HepG2 (cell line): ENCODE results near the gene SPAG8. TPM values are rescaled to one million over a fixed set of nuclear protein-coding genes. Genes with fewer than 3 reads are reported as not detected.
A peak's percentile ranks its signal among the peaks of the same experiment; 100 is the strongest.

Source experiments
- CEBPZ ChIP-seq: IDR thresholded peaks from 2 replicates; pipeline ENCODE4 v1.6.1; 2012; ENCODE audit warnings: low read length, improper control_type of control experiment
- E2F2 ChIP-seq: sonication (generic); formaldehyde crosslinking; IDR thresholded peaks from 2 replicates; pipeline ENCODE4 v1.4.0; 2020; ENCODE audit warnings: missing genetic modification reagents, borderline replicate concordance
- GLI4 ChIP-seq: sonication (generic); formaldehyde crosslinking; IDR thresholded peaks from 2 replicates; pipeline ENCODE4 v1.5.1; 2020; ENCODE audit warnings: missing genetic modification reagents, mild to moderate bottlenecking, moderate library complexity, borderline replicate concordance
- GRHL1 ChIP-seq: sonication (generic); formaldehyde crosslinking; conservative IDR thresholded peaks from 2 replicates; pipeline ENCODE4 v1.8.0; 2022; ENCODE audit warnings: missing genetic modification reagents
- SETDB1 ChIP-seq: sonication (generic); formaldehyde crosslinking; IDR thresholded peaks from 2 replicates; pipeline ENCODE4 v1.5.1; 2020; ENCODE audit warnings: missing genetic modification reagents, mild to moderate bottlenecking, borderline replicate concordance
- SP5 ChIP-seq: IDR thresholded peaks from 2 replicates; pipeline ENCODE4 v1.6.1; 2016; ENCODE audit warnings: low read depth, borderline replicate concordance
- TOPORS ChIP-seq: sonication (generic); formaldehyde crosslinking; IDR thresholded peaks from 2 replicates; pipeline ENCODE4 v1.8.0; 2023; ENCODE audit warnings: mild to moderate bottlenecking, missing genetic modification reagents
- ZNF274 ChIP-seq: sonication (generic); formaldehyde crosslinking; IDR thresholded peaks from 2 replicates; pipeline ENCODE4 v1.5.1; 2020; ENCODE audit warnings: mild to moderate bottlenecking, missing genetic modification reagents
- ZNF441 ChIP-seq: sonication (generic); formaldehyde crosslinking; IDR thresholded peaks from 2 replicates; pipeline ENCODE4 v1.7.0; 2021; ENCODE audit warnings: missing genetic modification reagents, borderline replicate concordance
- ZNF761 ChIP-seq: sonication (generic); formaldehyde crosslinking; conservative IDR thresholded peaks from 2 replicates; pipeline ENCODE4 v1.4.0; 2020; ENCODE audit warnings: mild to moderate bottlenecking, missing genetic modification reagents
- polyA plus RNA-seq, 8 experiments: library from polyadenylated mRNA; depleted of rRNA in 3 of 8; stranded (reverse) in 7 of 8; unstranded in 1 of 8; fragments of >200 nt; fragmentation: Illumina TruSeq in 4 of 8; extraction: Trizol in 4 of 8; gene quantifications; 2 replicates each; pipeline versions ENCODE4 v1.2.1 to v1.2.3, GENCODE V29; 2011 to 2016; ENCODE audit warnings: low read depth in 4 of 8, missing spikeins in 1 of 8, mixed read lengths in 1 of 8; ENCODE audit not compliant: insufficient read depth in 1 of 8
- total RNA-seq, 5 experiments: library from RNA; depleted of rRNA; stranded (reverse); fragments of >200 nt; fragmentation: Illumina TruSeq; extraction: Trizol; gene quantifications; 2 replicates each; pipeline ENCODE4 v1.2.3, GENCODE V29; 2016; ENCODE audit warnings: low read depth in 1 of 5
- TF ChIP-seq, protein P1 (sequence below): sonication (generic); formaldehyde crosslinking; IDR thresholded peaks from 2 replicates; pipeline ENCODE4 v1.5.0; 2020; ENCODE audit warnings: mild to moderate bottlenecking, missing genetic modification reagents, moderate library complexity
- TF ChIP-seq, protein P2 (sequence below): sonication (generic); formaldehyde crosslinking; IDR thresholded peaks from 2 replicates; pipeline ENCODE4 v1.5.0; 2020; ENCODE audit warnings: mild to moderate bottlenecking, missing genetic modification reagents
- TF ChIP-seq, protein P3 (sequence below): sonication (generic); formaldehyde crosslinking; IDR thresholded peaks from 2 replicates; pipeline ENCODE4 v1.4.0; 2020; ENCODE audit warnings: missing genetic modification reagents, mild to moderate bottlenecking, borderline replicate concordance

Gene SPAG8
- total and polyA plus RNA-seq, 2 of the 13 experiments (the other 11 are each of a cell fraction or from before 2014, with no cell fraction given) = 0.18 to 0.27 TPM

DNA sequence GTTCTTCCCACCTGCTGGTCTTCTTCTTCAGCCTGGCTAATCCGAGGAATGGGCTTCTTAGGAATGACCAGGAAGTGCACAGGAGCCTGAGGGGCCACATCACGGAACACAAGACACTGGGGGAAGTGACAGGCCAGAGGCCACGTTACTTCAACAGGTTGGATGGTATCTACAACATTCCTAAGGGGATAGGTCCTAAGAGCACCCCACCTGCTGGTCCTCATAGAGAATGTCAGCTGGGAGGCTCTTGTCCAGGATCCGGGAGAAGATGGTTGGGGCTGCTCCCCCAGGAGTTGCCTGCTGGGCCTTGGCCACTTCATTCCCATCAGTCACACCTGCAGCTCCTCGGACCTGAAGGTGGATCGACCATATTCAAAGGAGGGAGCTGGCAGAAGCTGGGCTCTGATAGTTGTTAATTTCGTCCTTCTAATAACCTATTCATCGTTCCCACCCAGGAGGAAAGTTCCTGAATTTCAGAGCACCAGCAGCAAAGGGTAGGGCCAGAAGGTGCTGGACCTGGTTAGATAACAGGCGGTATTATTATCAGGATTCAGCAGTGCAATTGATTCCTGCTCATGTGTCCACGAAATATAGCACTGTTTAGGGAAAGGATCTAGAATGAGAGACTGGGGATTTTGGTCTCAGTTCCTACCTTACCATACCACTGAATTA lies 1.5 kb upstream of the SPAG8 start (continued):
- no peak for TF ChIP-seq CEBPZ
- TF ChIP-seq, protein P1, sequence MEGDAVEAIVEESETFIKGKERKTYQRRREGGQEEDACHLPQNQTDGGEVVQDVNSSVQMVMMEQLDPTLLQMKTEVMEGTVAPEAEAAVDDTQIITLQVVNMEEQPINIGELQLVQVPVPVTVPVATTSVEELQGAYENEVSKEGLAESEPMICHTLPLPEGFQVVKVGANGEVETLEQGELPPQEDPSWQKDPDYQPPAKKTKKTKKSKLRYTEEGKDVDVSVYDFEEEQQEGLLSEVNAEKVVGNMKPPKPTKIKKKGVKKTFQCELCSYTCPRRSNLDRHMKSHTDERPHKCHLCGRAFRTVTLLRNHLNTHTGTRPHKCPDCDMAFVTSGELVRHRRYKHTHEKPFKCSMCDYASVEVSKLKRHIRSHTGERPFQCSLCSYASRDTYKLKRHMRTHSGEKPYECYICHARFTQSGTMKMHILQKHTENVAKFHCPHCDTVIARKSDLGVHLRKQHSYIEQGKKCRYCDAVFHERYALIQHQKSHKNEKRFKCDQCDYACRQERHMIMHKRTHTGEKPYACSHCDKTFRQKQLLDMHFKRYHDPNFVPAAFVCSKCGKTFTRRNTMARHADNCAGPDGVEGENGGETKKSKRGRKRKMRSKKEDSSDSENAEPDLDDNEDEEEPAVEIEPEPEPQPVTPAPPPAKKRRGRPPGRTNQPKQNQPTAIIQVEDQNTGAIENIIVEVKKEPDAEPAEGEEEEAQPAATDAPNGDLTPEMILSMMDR (CRISPR knock-in tag) = peak; percentile 62
- no peak for TF ChIP-seq ZNF761 (CRISPR knock-in tag)
- no peak for TF ChIP-seq GRHL1 (CRISPR knock-in tag)
- no peak for TF ChIP-seq SETDB1 (CRISPR knock-in tag)
- no peak for TF ChIP-seq E2F2 (CRISPR knock-in tag)
- TF ChIP-seq, protein P2, sequence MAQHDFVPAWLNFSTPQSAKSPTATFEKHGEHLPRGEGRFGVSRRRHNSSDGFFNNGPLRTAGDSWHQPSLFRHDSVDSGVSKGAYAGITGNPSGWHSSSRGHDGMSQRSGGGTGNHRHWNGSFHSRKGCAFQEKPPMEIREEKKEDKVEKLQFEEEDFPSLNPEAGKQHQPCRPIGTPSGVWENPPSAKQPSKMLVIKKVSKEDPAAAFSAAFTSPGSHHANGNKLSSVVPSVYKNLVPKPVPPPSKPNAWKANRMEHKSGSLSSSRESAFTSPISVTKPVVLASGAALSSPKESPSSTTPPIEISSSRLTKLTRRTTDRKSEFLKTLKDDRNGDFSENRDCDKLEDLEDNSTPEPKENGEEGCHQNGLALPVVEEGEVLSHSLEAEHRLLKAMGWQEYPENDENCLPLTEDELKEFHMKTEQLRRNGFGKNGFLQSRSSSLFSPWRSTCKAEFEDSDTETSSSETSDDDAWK (CRISPR knock-in tag) = no peak
- TF ChIP-seq TOPORS (CRISPR knock-in tag) = no peak
- no peak for TF ChIP-seq SP5 (CRISPR knock-in tag)
- TF ChIP-seq, protein P3, sequence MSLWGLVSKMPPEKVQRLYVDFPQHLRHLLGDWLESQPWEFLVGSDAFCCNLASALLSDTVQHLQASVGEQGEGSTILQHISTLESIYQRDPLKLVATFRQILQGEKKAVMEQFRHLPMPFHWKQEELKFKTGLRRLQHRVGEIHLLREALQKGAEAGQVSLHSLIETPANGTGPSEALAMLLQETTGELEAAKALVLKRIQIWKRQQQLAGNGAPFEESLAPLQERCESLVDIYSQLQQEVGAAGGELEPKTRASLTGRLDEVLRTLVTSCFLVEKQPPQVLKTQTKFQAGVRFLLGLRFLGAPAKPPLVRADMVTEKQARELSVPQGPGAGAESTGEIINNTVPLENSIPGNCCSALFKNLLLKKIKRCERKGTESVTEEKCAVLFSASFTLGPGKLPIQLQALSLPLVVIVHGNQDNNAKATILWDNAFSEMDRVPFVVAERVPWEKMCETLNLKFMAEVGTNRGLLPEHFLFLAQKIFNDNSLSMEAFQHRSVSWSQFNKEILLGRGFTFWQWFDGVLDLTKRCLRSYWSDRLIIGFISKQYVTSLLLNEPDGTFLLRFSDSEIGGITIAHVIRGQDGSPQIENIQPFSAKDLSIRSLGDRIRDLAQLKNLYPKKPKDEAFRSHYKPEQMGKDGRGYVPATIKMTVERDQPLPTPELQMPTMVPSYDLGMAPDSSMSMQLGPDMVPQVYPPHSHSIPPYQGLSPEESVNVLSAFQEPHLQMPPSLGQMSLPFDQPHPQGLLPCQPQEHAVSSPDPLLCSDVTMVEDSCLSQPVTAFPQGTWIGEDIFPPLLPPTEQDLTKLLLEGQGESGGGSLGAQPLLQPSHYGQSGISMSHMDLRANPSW (CRISPR knock-in tag) = no peak
- TF ChIP-seq ZNF274 (CRISPR knock-in tag) = no peak
- 0 out of 2 replicates have a peak, but pooled peaks have one; percentile 14 for TF ChIP-seq GLI4 (CRISPR knock-in tag)
- TF ChIP-seq ZNF441 (CRISPR knock-in tag) = peak; percentile 34; the same call in 1 of the 2 replicates
